HG03097 (cell line): Measurements from ENCODE around the gene PHPT1.
"Not testable (repeated sequence)": the region's sequence is repeated elsewhere in the genome, so short reads cannot be mapped to it uniquely, and the experiment has no call there.

Source experiments
- ATAC-seq: cut with Tn5 transposase; IDR thresholded peaks from one replicate; pipeline ENCODE4 v1.9.1; 2021; ENCODE audit not compliant: unreplicated experiment, low FRiP score

PHPT1 gene

GRCh38 chr9:136881691-136882108 lies 32.5 kb downstream of the PHPT1 start:
- ATAC-seq: no peak

DNA sequence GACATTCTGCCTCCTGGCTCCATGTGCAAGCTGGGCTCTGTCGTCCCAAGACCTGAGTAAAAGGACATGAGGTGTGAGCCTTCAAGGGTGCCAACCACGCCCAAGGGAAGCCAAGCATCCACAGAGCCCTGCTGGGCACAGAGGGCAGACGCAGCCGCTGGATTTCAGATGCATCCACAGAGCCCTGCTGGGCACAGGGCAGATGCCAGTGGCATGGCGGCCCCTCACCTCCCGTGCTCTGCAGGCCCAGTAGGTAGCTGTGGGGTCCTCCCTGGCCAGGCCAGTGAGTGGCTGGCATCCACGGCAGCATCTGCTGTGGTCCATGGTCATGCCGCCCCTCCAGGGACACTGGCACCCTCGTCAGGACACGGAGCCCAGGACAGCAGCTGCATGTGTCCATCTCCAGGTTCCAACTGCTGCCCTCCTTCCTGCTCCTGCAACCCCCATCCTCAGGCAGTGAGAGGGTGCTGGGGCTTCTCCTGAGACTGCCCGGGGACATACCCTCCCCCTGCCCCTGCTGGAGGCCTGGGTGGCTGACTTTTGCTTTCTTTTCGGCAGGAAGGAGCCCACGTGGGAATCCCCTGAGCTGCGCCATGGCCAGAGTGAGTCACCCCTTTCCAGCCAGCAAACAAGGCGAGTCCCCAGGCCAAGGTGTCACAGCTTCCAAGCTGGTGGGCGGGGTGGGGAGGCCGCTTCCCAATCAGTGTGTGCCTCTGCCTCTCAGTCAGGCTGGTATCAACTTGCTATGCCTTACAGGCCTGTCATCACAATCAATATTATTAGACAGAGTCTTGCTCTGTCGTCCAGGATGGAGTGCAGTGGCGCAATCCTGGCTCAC lies 33.1 kb downstream of the PHPT1 start:
- ATAC-seq: no peak

DNA sequence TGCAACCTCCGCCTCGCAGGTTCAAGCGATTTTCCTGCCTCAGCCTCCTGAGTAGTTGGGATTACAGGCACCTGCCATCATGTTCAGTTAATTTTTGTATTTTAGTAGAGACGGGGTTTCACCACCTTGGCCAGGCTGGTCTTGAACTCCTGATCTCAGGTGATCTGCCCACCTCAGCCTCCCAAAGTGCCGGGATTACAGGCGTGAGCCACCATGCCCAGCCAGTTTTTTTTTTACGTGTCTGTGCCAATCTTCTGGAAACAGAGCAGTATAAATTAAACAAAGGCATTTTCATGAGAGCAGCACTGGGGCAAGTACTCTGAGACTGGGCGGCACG lies 33.7 kb downstream of the PHPT1 start:
- ATAC-seq: not testable (repeated sequence)

DNA sequence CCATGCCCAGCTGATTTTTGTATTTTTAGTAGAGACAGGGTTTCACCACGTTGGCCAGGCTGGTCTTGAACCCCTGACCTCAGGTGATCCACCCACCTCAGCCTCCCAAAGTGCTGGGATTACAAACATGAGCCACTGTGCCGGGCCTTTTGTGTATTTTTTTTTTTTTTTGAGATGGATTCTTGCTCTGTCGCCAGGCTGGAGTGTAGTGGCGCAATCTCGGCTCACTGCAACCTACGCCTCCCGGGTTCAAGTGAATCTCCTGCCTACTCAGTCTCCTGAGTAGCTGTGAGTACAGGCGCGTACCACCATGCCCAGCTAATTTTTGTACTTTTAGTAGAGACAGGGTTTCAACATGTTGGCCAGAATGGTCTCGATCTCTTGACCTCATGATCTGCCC lies 34.5 kb downstream of the PHPT1 start:
- ATAC-seq: not testable (repeated sequence)

DNA sequence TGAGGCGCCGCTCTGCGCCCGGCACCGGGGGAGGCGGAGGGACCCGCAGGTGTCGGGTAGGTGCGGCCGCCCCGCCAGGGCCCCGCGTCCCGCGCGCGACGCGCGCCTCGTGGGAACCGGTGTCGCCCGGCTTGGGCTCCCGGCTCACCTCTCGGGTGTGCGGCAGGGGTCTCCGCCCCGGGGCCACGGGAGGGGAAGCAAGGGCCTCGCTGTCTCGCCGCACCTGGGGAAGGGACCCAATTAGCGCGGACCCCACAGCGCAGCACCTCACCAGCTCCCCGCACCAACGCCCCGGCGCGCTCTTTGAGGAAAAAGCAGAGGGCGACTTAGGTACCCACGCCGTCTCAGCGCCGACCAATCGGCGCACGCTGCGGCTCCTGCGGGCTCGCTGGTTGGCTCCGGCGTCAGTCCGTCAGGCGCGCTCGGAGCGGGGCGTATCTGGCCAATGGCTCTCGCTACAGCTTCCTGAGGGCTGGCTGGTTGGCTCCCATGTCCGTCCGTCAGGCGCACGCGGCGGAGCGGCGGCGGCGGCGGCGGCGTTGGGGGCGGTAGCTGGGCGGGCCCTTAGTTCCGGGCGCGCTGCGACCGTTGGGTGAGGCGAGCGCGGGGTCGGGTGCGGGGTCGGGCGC lies 36.9 kb downstream of the PHPT1 start, which contains the start of gene TRAF2:
Gene TRAF2, plus strand, starts transcription at position 567 of the 629 bp plus-strand sequence. CDS start 12,225 bp downstream, outside the sequence.
- peak; percentile 70 for ATAC-seq

DNA sequence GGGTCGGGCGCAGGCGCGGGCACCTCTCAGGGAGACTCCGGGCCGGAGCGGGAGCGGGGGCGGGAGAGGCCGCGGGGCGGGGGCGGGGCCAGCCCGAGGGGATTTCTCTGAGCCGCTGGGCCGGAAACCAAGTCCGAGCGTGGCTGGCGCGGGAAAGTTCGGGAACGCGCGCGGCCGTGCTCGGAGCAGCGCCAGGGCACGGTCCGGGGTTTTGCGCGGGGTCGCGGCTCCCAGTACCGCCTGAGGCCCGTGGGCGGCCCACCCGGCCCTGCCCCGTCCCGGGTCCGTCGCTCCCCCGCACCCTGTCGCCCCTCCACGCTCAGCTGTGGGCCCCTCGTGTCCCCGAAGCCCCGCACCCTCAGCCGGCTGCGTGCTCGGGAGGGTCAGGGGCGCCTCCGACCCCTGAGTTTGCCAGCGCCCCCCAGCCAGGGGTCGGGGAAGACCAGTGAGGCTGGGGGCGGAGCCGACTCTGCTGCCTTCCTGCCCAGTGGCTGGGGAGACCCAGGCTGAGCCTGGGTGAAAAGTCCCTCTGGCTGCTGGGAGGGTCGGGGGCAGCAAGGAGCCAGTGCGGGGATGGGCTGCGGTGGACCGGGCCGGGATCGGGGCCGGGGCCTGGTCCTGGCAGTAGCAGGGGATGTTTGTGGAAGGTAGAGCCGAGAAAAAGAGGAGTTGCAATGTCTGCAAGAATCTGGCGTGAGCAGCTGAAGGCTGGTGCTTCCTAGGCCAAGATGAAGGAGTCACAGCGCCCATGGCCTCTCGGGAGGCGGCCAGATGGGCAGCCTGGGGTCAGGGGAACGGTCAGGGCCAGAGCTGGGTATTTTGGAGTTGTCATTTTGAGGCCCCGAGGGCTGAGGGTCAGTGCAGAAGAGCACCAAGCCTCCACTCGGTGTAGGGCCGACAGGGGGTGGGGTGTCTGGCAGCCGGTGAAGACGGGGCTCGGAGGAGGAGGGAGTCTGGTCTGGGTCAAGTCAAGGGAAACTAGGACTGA lies 37.7 kb downstream of the PHPT1 start:
- peak; percentile 27 for ATAC-seq

GRCh38 chr9:136888454-136888853 lies 39.2 kb downstream of the PHPT1 start:
- ATAC-seq: no peak

DNA sequence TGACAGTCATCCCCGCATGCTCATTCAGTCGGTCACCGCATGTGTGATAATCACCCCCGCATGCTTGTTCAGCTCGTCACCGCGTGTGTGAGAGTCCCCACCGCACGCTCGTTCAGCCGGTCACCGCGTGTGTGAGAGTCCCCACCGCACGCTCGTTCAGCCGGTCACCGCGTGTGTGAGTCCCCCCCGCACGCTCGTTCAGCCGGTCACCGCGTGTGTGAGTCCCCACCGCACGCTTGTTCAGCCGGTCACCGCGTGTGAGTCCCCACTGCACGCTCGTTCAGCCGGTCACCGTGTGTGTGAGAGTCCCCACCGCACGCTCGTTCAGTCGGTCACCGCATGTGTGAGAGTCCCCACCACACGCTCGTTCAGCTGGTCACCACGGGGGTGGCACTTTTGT lies 40.6 kb downstream of the PHPT1 start:
- no peak for ATAC-seq

DNA sequence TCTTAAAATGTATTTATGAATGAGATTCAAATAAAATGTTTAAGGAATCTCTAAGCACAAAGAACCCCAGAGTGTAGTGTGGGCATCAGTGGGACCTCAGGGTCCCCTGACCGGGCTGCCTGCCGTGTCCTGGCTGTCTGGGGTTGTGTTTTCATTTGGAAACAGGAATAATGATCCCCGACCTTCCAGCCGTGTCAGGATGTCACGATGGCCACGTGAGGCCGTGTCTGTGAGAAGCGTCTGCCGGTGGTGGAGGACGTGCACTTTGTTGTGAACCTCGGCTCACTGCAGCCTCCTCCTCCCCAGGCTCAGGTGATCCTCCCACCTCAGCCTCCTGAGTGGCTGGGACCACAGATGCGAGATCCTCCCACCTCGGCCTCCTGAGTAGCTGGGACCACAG lies 41.5 kb downstream of the PHPT1 start:
- no peak for ATAC-seq

DNA sequence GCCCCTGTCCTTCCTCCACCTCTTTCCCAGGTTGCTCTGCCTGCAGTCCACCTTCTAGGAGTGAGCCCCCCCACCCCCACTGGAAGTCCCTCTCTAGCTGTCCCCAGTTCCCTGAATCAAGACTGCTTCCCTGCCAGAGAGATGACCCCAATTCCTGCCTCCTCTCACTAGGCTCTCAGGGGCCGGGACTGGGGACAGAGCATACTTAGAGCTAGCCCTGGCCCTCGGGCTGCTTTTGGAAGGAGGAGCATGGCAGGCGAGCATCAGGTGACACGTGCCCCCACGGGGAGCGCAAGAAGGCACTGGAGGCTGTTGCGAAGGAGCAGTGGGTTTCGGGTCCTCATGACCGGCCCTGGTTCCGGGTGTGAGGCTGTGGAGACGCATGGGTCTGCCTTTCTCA lies 46.8 kb downstream of the PHPT1 start:
- ATAC-seq: no peak

GRCh38 chr9:136898483-136899100 lies 49.4 kb downstream of the PHPT1 start:
- no peak for ATAC-seq

- no peak for ATAC-seq
Measured at GRCh38 chr9:136899196-136899595, 50.0 kb downstream of the PHPT1 start.

GRCh38 chr9:136900556-136900955 lies 51.3 kb downstream of the PHPT1 start:
- ATAC-seq: no peak
